ENCODE results near the gene KIAA1217.

KIAA1217 gene

DNA sequence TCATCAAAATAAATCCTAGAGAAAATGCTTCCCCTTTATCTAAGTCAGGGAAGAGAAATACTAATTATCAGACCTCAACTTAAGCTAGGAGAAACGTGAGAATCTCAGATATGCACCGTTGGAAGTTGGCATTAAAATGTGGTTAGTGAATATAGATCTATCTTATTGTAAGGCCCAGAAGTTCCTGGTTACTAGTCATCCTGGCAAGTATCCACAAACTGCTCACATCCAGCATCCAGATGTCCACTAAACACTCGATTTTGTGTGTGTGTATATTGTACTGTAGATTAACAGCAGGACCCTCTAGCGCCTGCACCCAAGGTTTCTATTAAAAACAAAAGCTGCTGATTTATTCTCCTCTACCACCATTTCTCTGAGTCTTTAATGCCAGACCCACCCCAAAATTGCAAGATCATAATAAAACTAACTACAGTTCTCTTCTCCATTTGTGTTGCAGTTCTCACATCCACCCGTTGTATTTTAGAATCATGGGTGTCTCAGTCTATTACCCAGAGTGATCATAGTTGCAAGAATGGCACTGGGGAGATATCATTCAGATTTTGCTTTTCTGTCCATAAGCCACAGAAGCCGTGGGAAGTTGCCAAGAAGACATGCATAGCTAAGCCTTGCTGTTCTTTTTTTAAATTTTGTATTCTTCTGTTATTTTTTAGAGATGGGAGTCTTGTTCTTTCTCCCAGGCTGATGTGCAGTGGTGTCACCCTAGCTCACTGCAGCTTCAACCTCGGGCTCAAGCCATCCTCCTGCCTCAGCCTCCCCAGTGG, 165.4 kb downstream of the KIAA1217 start:
- peak in 1 of 2 experiments; percentile 9 for DNase-seq

DNA sequence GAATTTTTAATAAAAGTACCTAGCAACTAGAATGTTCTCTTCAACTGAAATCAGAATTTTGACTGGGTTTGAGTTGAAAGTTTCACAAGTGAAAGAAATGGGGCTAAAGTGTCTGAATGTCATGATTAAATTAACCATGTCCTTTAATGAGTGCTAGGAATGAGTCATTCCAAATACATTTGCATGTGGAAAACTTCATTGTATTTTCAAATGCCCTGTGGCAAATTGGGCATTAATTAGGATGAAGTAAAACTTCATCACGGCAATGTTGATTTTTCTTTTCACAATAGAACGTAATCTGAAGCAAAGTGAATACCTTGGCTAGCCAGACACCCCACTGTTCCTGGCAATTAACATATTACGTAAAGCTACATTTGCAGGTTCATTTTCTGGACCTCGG, 166.6 kb downstream of the KIAA1217 start:
- DNase-seq: no peak

DNA sequence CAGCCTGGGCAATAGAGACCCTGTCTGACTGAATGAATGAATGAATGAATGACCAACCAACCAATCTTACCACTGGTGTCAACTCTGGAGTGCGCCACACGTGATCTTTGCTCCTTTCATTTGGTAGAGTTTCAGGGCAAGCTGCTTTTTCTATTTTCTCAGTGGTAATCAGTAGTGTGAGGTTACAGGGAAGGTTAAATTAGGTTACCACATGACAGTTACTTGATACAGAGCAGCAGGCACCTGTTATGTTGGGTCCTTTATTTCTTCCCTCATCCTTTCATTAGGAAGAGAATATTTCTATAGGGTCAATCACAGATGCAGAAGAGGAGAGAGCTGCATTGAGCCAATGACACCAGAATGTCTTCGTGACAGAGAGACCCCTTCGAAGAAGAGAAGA, 167.8 kb downstream of the KIAA1217 start:
- DNase-seq: no peak

GRCh38 chr10:24378126-24378920, 169.4 kb downstream of the KIAA1217 start:
- no peak for DNase-seq

- DNase-seq: peak; percentile 34 to 71
Measured at GRCh38 chr10:24381235-24382010, 172.5 kb downstream of the KIAA1217 start.

GRCh38 chr10:24382045-24382444, 173.1 kb downstream of the KIAA1217 start:
- peak; percentile 58 to 89 for DNase-seq

DNA sequence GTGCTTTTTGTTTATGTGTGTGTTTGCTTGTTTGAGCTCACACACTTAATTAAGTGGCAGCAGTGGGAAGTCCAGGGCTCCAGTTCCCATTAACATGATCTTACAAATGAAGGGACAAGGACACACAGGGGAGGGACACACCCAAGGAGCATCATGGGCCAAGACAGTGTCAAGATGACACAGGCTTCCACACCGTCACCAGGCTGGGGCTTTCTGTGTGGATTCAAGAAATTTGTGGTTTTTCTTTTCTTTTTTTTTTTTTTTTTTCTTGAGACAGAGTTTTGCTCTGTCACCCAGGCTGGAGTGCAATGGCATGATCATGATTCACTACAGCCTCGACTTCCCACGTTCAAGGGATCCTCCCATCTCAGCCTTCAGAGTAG, 173.6 kb downstream of the KIAA1217 start:
- DNase-seq: no peak

- DNase-seq: no peak
Measured at GRCh38 chr10:24382979-24383663, 174.2 kb downstream of the KIAA1217 start.

DNA sequence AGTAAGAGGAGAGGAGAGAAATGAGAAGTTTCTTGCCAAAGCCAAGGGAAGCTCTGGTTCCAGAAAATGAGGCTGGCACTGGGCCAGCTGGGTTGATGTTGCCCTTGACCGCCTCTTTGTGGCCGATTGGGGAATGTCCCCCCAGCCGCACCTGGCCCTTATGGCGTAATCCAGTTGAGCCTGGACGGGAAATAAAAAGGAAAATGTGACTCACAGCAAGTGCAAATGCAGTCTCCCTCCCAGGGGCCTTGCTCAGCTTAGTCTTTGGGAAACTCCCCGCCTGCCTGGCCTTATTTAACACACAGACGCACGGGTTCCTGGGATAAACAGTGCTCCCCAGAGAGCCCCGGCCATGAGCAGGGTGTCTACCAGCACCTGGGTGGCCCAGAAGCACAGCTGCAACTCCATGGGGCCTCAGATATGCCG, 174.8 kb downstream of the KIAA1217 start:
- peak; percentile 44 to 79 for DNase-seq

DNA sequence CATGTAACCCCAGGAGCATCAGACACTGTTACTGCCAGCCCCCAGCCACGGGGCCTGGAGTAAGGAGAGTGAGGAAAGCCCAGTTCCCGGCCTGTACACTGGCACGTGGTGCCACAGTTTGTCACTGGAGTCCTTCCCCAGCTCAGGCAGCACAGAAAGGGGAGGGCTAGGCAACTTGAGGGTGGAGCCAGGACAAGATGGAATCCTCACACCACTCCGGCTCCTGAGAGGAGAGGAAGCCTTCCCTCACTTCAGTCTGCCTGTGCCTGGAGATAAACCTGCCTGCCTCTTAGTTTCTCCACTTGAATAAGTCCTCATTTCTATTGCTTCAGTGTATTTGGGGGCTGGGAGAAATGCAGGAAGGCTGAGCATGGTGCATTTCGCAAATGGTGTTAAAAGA, 176.0 kb downstream of the KIAA1217 start:
- no peak for DNase-seq

DNA sequence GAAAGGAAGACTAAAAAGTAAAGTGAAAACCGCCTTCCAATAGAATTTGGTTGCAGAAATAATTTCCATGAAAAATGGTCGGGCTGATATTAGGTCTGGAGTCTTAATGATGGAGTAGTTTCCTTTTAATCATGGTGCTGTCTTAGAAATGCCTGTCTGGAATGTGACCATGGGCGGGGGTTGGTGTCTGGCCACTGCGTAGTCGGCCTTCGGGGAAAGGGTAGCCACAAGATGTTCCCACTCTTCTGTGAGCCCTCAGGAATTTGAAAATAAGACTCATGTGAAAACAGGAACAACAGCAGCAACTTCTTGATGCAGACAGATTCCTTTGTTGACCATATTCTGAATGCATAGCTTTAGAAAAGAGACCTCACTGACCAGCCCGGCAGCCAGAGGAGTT, 176.8 kb downstream of the KIAA1217 start:
- DNase-seq: no peak

DNA sequence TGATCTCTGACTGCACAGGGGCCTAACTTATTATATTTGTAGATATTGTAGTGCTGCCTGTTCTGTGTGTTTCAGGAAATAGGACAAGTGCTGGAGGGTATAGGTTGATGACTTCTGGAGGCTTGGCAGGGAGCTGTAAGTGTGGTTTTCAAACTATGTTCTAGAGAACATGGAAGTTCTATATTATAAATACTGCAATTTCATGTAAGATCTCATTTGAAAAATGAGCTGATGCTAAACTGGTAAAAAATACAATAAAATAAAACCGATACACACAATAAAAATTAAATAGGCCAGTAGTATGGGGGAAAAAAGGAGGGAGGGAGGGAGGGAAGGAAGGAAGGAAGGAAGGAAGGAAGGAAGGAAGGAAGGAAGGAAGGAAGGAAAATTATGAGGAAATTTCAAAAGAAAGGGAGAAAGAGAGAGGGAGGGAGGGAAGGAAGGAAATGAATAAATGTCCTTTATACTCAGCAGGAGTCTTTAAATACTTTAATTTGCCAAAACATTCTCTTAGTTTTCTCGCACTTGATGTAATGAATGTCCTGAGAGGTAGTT, 181.3 kb downstream of the KIAA1217 start:
- no peak for DNase-seq

DNA sequence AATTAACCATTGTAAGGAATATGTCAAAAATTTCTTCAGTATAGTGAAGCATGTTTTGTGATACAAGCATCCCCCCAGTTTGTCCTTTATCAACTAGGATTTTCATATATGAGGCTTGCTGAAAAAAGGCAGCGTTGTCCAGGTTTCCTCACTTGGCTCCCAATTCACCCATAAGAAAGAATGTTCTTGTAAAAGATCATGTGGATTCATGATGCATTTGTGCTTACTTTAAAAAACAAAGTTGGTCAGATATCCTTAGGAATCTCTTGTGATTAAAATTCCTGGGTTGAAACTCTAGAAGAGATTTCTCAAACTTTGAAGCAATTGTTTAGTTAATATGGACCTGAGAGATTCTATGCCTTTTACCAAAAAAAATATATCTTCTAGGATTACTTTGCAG, 181.8 kb downstream of the KIAA1217 start:
- DNase-seq: no peak

DNA sequence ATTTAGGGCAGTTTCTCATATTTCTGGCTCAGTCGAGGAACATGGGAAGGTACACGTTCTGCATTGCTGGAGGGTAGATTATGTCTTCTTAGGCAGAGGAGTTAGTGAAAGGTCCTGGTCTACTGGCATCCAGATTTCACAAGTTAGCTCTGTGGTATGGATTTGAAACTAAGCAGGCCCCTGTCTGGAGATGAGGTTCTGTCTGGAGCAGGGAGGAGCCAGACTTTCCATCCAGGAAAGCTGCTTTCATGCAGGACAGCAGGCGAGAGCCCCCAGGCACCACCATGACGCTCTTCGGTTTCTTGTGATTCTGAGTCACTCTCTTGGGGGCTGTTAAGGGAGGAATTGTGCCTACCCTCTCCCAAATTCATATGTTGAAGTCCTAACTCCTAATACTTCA, 184.3 kb downstream of the KIAA1217 start:
- DNase-seq: no peak

GRCh38 chr10:24394461-24395190, 185.7 kb downstream of the KIAA1217 start:
- DNase-seq: no peak

GRCh38 chr10:24396396-24396795, 187.5 kb downstream of the KIAA1217 start:
- no peak for DNase-seq

DNA sequence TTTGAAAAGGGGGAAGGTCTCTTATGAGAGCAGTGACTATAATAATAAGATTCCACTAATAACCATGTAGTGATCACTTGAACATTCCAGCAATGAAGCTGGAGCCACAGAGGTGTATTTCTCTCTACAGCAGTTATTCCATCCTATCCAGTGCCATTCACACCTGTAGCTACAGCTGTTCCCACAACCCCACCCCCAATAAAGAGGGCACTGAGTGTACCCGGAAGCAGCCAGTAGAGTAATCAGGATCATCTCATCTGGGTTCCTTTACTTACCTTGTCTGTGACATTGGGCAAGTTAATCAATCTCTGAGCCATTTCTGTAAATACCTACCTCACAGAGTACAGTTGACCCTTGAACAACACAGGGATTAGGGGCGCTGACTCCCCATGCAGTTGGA, 188.7 kb downstream of the KIAA1217 start:
- DNase-seq: no peak

GRCh38 chr10:24404567-24404966, 195.6 kb downstream of the KIAA1217 start:
- DNase-seq: no peak

DNA sequence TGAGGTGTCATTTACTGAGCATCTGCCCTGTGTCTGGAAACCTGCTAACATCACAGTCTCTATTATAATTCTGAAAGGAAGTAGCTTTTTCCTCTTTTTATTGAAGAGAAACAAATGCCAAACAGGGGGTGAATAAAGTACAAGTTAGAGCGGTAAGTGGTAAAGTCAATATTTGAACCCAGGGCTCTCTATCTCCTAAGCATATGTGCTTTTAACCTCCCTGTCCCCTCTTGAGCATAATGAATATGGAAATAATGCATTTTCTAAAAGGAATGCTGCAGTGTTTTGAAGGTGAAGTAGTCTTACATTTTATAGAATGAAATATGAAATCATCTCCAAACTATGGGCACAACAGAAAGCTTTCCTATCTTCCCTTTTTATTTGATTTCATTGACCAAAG, 196.7 kb downstream of the KIAA1217 start:
- DNase-seq: no peak

GRCh38 chr10:24406809-24407483, 198.0 kb downstream of the KIAA1217 start:
- DNase-seq: no peak

GRCh38 chr10:24407928-24408327, 199.0 kb downstream of the KIAA1217 start:
- no peak for DNase-seq

Data from NCI-H524 (cell line).